ENCODE results near the gene SLC26A1. TPM values are rescaled to one million over a fixed set of nuclear protein-coding genes. Genes with fewer than 3 reads are reported as not detected.

The SLC26A1 gene
- total RNA-seq, 4 donors from 2014 or later = 0.15 to 0.61 (median 0.19) TPM; not detected in 1

- no peak for DNase-seq (ENCODE audit: low spot score in 2 of 2)
- H3K4me3 ChIP-seq (ENCODE audit: low read depth, poor library complexity, severe bottlenecking) = no peak overlapping the region
- intact Hi-C loops (cut with DNase I; ENCODE audit: low total_unique reads) = loop anchor here (10.0 kb wide), 1 partner anchor 251 kb away; the partner anchor contains the start of gene MAEA
- WGBS, 2 donors = 23 to 29% methylated on average over 34 to 35 of the region's 35 CpGs
- no peak for TF ChIP-seq CTCF (IDR thresholded peaks at IDR 0.05)
- TF ChIP-seq POLR2A (IDR thresholded peaks at IDR 0.05) = no peak
Measured at GRCh38 chr4:1033840-1034551, 40.8 kb upstream of the SLC26A1 start.

DNA sequence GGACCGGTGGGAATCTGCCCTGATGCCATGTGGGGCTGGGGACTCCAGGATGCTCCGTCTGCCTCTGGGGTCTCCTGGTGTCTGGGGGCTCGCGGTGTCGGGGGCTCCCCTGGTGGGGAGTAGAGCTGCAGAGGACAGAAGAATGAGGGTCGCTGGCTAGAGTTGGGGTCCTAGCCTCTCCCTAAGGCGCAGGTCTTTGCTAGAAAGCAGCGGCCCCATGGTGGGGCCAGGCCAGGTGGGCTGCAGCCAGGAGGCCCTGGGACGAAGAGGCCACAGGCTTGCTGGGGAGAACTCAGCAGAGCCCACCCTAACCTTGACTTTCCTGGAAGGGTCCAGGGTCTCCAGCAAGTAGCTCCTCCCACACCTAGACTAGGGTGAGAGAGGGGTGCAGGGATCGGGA, 39.7 kb upstream of the SLC26A1 start:
- no peak overlapping the region for H3K4me3 ChIP-seq (ENCODE audit: low read depth, poor library complexity, severe bottlenecking)
- intact Hi-C loops (cut with DNase I; ENCODE audit: low total_unique reads) = loop anchor here (10.0 kb wide), 1 partner anchor 252 kb away; the partner anchor contains the start of gene MAEA
- TF ChIP-seq CTCF (IDR thresholded peaks at IDR 0.05) (no peak), POLR2A (IDR thresholded peaks at IDR 0.05) (no peak)
- DNase-seq (ENCODE audit: low spot score in 2 of 2) = no peak
- 76% methylated on average over 6 to 9 of the region's 10 CpGs for WGBS, 2 donors

GRCh38 chr4:1031956-1032795, 39.0 kb upstream of the SLC26A1 start:
- DNase-seq (ENCODE audit: low spot score in 2 of 2) = no peak
- H3K4me3 ChIP-seq (ENCODE audit: low read depth, poor library complexity, severe bottlenecking) = no peak overlapping the region
- no peak for TF ChIP-seq CTCF (IDR thresholded peaks at IDR 0.05)
- TF ChIP-seq POLR2A (IDR thresholded peaks at IDR 0.05) = no peak
- intact Hi-C loops (cut with DNase I; ENCODE audit: low total_unique reads) = loop anchor here (10.0 kb wide), 1 partner anchor 253 kb away; the partner anchor contains the start of gene MAEA
- WGBS, 2 donors = 42 to 50% methylated on average over 28 to 36 of the region's 37 CpGs

GRCh38 chr4:1031346-1031745, 38.1 kb upstream of the SLC26A1 start:
- no peak for DNase-seq (ENCODE audit: low spot score in 2 of 2)
- 83 to 90% methylated on average over 6 to 7 of the region's 8 CpGs for WGBS, 2 donors
- no peak for TF ChIP-seq CTCF (IDR thresholded peaks at IDR 0.05)
- no peak for TF ChIP-seq POLR2A (IDR thresholded peaks at IDR 0.05)
- intact Hi-C loops (cut with DNase I; ENCODE audit: low total_unique reads) = loop anchor here (10.0 kb wide), 1 partner anchor 253 kb away; the partner anchor contains the start of gene MAEA
- H3K4me3 ChIP-seq (ENCODE audit: low read depth, poor library complexity, severe bottlenecking) = no peak overlapping the region

- TF ChIP-seq POLR2A (IDR thresholded peaks at IDR 0.05) (no peak), CTCF (IDR thresholded peaks at IDR 0.05) (no peak)
- intact Hi-C loops (cut with DNase I; ENCODE audit: low total_unique reads) = loop anchor here (10.0 kb wide), 1 partner anchor 254 kb away; the partner anchor contains the start of gene MAEA
- no peak overlapping the region for H3K4me3 ChIP-seq (ENCODE audit: low read depth, poor library complexity, severe bottlenecking)
- 68 to 70% methylated on average over 15 to 16 of the region's 16 CpGs for WGBS, 2 donors
- DNase-seq (ENCODE audit: low spot score in 2 of 2) = no peak
Measured at GRCh38 chr4:1030559-1030958, 37.4 kb upstream of the SLC26A1 start.

All from lower leg skin (tissue), 4 donors.